Stomach (tissue), 9 donors: ENCODE data around the gene UNC80. TPM values are rescaled to one million over a fixed set of nuclear protein-coding genes. Genes with fewer than 3 reads are reported as not detected.

Experiments
- DNase-seq, 2 donors: peaks; one replicate each; pipeline versions ENCODE4 v3.0.0 to v3.0.0-alpha.2; 2013 to 2019
- H3K27ac ChIP-seq, 5 donors: fragments of 200-600 bp in 4 of 5; sonication (generic) in 4 of 5; one replicate each; pipeline ENCODE4 v1.5.1; 2013 to 2019; ENCODE audit warnings: mild to moderate bottlenecking in 1 of 5, moderate library complexity in 1 of 5
- H3K27me3 ChIP-seq, 3 donors: fragments of 200-600 bp; sonication (generic); one replicate each; pipeline ENCODE4 v1.5.1; 2017 to 2019; ENCODE audit warnings: mixed run types in 1 of 3
- H3K36me3 ChIP-seq, 4 donors: fragments of 200-600 bp; sonication (generic); 1 replicate in 3 of 4; 2 replicates in 1 of 4; pipeline ENCODE4 v1.5.1; 2016 to 2019
- H3K4me1 ChIP-seq, 4 donors: fragments of 200-600 bp; sonication (generic); one replicate each; pipeline ENCODE4 v1.5.1; 2016 to 2019
- H3K4me3 ChIP-seq, 4 donors: fragments of 200-600 bp; sonication (generic) in 3 of 4; one replicate each; pipeline ENCODE4 v1.5.1; 2016 to 2019; ENCODE audit warnings: mild to moderate bottlenecking in 1 of 4
- H3K9me3 ChIP-seq, 4 donors: fragments of 200-600 bp; sonication (generic); one replicate each; pipeline ENCODE4 v1.5.1; 2016 to 2019
- CTCF ChIP-seq, 7 experiments: fragments of 450-650 bp in 4 of 7; fragments of 200-600 bp in 3 of 7; sonication (generic) in 3 of 7; IDR thresholded peaks; one replicate each; pipeline ENCODE4 v1.5.1; 2016 to 2019; ENCODE audit warnings: antibody characterized with exemption in 7 of 7, control low read depth in 2 of 7, mild to moderate bottlenecking in 1 of 7
- EP300 ChIP-seq: sonication (generic); formaldehyde crosslinking; IDR thresholded peaks from one replicate; pipeline ENCODE4 v1.6.1; 2017; ENCODE audit warnings: antibody characterized with exemption
- POLR2A ChIP-seq, 4 donors: fragments of 450-650 bp; IDR thresholded peaks; one replicate each; pipeline ENCODE4 v1.6.1; 2016; ENCODE audit warnings: antibody characterized with exemption in 4 of 4, control low read depth in 2 of 4, mild to moderate bottlenecking in 1 of 4, moderate library complexity in 1 of 4
- POLR2AphosphoS5 ChIP-seq, 3 donors: sonication (generic); formaldehyde crosslinking; IDR thresholded peaks; one replicate each; pipeline ENCODE4 v1.6.1; 2016; ENCODE audit warnings: antibody characterized with exemption in 3 of 3
- WGBS, 5 donors: extraction: QIAGEN DNeasy Blood & Tissue Kit in 3 of 5; methylation state at CpG; one replicate each; pipeline versions ENCODE4 v1.1.5 to v1.1.7; 2013 to 2018; 5-methylcytosine and 5-hydroxymethylcytosine counted together
- intact Hi-C: fragments of 100-400 bp; cut with DNase I; formaldehyde crosslinking; loops from one replicate; pipeline ENCODE4 v1.15.1; 2023; ENCODE audit warnings: low total_unique reads
- polyA plus RNA-seq, 3 donors: library from polyadenylated mRNA; stranded (reverse); fragments of 200-250 nt; gene quantifications; one replicate each; pipeline ENCODE4 v1.2.3, GENCODE V29; 2013
- total RNA-seq, 5 donors: library from RNA; depleted of rRNA; stranded (reverse); fragments of >200 nt; gene quantifications; one replicate each; pipeline versions ENCODE4 v1.1.0 to v1.2.3, GENCODE V29; 2014 to 2016
- donor health status: healthy with polysubstance abuse.
- donor health status: Bipolar disorder and iron deficiency.
- donor health status: healthy.

The UNC80 gene
- total and polyA plus RNA-seq, 8 donors: 0.08 to 5.1 (median 0.29) TPM; not detected in 1

- TF ChIP-seq EP300: no peak
- no peak for TF ChIP-seq POLR2AphosphoS5 (IDR thresholded peaks at IDR 0.05)
- no peak for TF ChIP-seq POLR2A (IDR thresholded peaks at IDR 0.05)
- TF ChIP-seq CTCF (IDR thresholded peaks at IDR 0.05): no peak
- no peak overlapping the region for H3K4me3 ChIP-seq
- no peak overlapping the region for H3K27ac ChIP-seq
- H3K9me3 ChIP-seq: no peaks in the 10 kb centered on the region
- no peaks in the 10 kb centered on the region for H3K4me1 ChIP-seq
- no peaks in the 10 kb centered on the region for H3K36me3 ChIP-seq
- DNase-seq: no peak
- WGBS, 5 donors: 87 to 97% (median 90%) methylated on average over 2 of the region's 2 CpGs
- intact Hi-C loops: no loop called here
- H3K27me3 ChIP-seq: no peaks in the 10 kb centered on the region
Measured at GRCh38 chr2:209984291-209984690, 212.7 kb downstream of the UNC80 start.

GRCh38 chr2:209985874-209986273 lies 214.2 kb downstream of the UNC80 start:
- no peak overlapping the region for H3K4me3 ChIP-seq
- no peaks in the 10 kb centered on the region for H3K27me3 ChIP-seq
- TF ChIP-seq CTCF (IDR thresholded peaks at IDR 0.05): no peak
- H3K36me3 ChIP-seq: no peaks in the 10 kb centered on the region
- no peak overlapping the region for H3K27ac ChIP-seq
- no peaks in the 10 kb centered on the region for H3K4me1 ChIP-seq
- H3K9me3 ChIP-seq: no peaks in the 10 kb centered on the region
- DNase-seq: no peak
- WGBS, 5 donors: 66 to 78% (median 72%) methylated on average over 3 of the region's 3 CpGs
- intact Hi-C loops: no loop called here

GRCh38 chr2:209986415-209986814 lies 214.8 kb downstream of the UNC80 start:
- no peaks in the 10 kb centered on the region for H3K27me3 ChIP-seq
- no peak overlapping the region for H3K27ac ChIP-seq
- WGBS, 5 donors: 74 to 98% (median 89%) methylated on average over 2 of the region's 2 CpGs
- no peaks in the 10 kb centered on the region for H3K4me1 ChIP-seq
- no peaks in the 10 kb centered on the region for H3K9me3 ChIP-seq
- TF ChIP-seq POLR2AphosphoS5 (IDR thresholded peaks at IDR 0.05) (no peak), EP300 (no peak), CTCF (IDR thresholded peaks at IDR 0.05) (no peak), POLR2A (IDR thresholded peaks at IDR 0.05) (no peak)
- no peaks in the 10 kb centered on the region for H3K36me3 ChIP-seq
- DNase-seq: no peak
- H3K4me3 ChIP-seq: no peak overlapping the region
- intact Hi-C loops: no loop called here

- 18 to 51% (median 30%) methylated on average over 4 of the region's 4 CpGs for WGBS, 5 donors
- Histone ChIP-seq H3K4me1 (no peaks in the 10 kb centered on the region), H3K27me3 (no peaks in the 10 kb centered on the region), H3K9me3 (no peaks in the 10 kb centered on the region), H3K36me3 (no peaks in the 10 kb centered on the region), H3K27ac (no peak overlapping the region), H3K4me3 (no peak overlapping the region)
- intact Hi-C loops: no loop called here
- no peak for TF ChIP-seq POLR2AphosphoS5 (IDR thresholded peaks at IDR 0.05)
- no peak for TF ChIP-seq CTCF (IDR thresholded peaks at IDR 0.05)
- TF ChIP-seq POLR2A (IDR thresholded peaks at IDR 0.05): no peak
- TF ChIP-seq EP300: no peak
- no peak for DNase-seq
Measured at GRCh38 chr2:209988010-209988409, 216.4 kb downstream of the UNC80 start.
